ENCODE measurements around the gene RPL10.

RPL10 gene

GRCh38 chrX:154362085-154362742 lies 36.0 kb upstream of the RPL10 start:
- no peak for DNase-seq (ENCODE audit: low spot score)

- DNase-seq (ENCODE audit: low spot score) = no peak
Observed at GRCh38 chrX:154363706-154364439, 34.3 kb upstream of the RPL10 start.

- DNase-seq (ENCODE audit: low spot score) = no peak
Observed at GRCh38 chrX:154365052-154365600, 33.1 kb upstream of the RPL10 start.

- no peak for DNase-seq (ENCODE audit: low spot score)
Observed at GRCh38 chrX:154365997-154366665, 32.0 kb upstream of the RPL10 start.

DNA sequence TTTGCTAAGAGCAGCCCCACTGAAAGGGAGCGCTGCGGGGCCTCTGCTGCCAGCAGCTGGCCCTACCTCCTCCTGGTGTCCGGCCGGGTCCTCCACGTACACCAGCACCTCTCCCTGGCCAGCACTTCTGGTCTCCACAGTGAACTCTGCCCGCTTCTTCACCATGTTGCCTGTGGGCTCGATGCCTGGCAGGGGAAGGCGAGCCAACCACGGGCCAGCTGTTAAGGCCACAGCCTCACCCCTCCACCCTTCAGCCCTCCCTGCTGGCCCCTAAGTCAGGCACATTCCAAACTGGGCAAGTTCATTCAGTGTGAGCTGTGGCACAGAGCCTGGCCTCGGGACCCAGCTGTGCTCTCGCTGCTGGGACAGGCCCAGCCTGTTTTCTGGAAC lies 31.5 kb upstream of the RPL10 start:
- DNase-seq (ENCODE audit: low spot score) = no peak

GRCh38 chrX:154367474-154368308 lies 30.5 kb upstream of the RPL10 start:
- no peak for DNase-seq (ENCODE audit: low spot score)

- DNase-seq (ENCODE audit: low spot score) = peak; percentile 49
Observed at GRCh38 chrX:154368630-154369448, 29.3 kb upstream of the RPL10 start.

DNA sequence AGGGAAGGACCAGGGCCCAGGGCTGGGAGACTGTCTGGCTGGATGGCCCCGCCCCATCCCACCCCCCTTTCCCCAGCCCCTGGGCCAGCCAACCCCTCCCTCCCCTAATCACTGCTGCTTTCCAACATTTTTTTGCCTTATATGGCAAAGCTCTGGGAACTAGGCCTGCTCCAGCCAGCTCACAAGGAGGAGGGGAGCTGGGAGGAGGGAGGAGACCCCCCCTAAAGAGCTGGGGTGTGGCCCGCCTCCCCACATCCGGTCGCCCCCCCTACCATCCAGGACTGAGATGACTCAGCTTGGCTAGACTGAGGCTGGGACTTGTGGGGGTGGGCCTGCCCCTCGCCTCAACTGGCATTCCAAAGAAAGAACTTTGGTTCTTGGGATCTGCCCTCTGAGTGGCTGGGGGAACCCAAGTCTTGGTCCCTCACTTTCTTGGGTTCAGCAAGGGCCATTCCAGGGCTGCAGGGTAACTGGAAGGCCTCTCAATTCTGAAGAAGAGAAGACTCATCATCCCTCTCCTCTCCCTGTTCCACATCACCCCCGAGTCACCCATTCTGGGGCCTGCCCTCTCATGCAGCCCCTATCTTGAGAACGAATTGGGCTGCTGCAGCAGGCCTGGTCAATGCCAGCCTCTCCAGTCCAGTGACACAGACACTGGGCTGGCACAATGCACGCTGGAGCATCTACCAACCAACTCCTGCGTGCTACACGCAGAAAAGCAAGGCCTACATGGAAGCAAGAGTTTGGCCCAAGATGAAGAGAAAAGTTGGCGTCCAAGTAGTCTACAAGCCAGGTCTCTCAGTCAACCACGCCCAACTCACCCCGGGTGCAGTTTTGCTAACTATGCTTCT lies 28.5 kb upstream of the RPL10 start:
- peak; percentile 39 for DNase-seq (ENCODE audit: low spot score)

- no peak for DNase-seq (ENCODE audit: low spot score)
Observed at GRCh38 chrX:154370300-154371016, 27.7 kb upstream of the RPL10 start.

- DNase-seq (ENCODE audit: low spot score) = peak; percentile 92
Observed at GRCh38 chrX:154371017-154371788, 27.0 kb upstream of the RPL10 start.

DNA sequence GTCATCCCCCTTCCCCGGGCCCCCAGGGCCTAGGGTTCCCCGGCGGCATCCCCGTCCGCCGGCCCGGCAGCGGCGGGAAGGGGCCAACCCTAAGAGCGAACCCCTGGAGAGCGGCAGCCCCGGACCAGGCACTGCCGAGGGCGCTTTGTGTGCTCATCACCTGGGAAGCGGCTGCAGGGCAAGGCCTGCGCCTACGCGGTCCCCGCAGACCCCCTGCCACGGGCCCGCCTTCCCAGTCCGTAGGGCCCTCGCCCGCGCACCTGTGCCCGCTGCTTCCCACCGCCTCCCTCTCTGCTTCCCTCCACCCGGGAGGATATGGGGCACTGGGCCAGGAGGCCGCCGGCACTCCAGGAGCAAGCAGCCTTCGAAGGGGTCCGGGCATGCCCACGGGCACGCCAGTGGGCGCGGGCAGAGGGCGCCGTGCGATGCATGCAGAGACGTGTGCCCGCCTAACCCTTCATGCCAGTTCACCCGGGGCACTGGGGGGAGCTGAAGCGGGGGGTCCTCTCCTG lies 26.3 kb upstream of the RPL10 start:
- no peak for DNase-seq (ENCODE audit: low spot score)

GRCh38 chrX:154372612-154373022 lies 25.6 kb upstream of the RPL10 start:
- DNase-seq (ENCODE audit: low spot score) = peak; percentile 20

DNA sequence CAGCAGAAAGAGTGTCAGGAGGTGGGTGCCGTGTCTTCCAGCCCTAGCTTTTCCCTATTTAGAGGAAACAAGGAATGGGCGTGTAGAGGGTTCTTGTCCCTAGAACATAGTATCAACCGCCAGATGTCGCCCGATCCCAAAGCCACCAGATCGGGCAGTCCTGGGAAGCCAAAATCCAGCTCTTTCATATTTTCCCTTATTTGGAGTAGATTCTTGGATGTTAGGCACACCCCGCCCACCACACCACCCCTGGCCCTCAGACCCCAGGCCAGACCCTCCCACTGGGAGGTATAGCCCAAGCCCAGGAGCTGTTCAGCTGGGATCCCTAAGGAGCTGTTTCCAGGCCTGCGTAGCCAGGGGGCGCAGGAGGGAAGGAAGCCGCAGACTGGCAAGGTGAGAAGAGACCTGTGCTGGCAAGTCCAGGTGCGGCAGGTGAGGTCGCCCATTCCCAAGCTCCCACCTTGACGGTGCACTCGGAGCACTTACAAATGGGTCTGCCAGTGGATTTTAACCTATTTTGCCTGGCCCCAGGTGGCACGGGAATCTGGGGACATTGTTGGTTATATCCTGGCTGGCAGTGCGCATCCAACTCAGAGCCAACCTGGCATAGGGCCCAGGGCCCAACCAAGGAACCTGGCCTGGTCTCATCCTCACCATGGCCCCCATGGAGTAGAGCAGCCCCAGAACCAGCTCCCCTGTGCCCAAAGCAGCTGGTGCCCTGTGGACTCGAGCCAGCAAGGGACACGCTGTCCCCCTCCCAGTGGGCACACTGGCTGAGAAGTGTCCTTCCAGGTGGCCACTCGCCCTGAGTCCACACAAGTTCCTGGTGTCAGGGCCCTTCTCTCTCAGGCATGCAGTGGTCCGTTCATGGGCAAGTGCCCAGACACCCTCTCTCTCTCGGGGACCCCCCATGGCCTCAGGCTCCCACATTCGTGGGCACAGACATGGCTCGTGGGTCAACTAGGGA lies 24.6 kb upstream of the RPL10 start:
- DNase-seq (ENCODE audit: low spot score) = no peak

DNA sequence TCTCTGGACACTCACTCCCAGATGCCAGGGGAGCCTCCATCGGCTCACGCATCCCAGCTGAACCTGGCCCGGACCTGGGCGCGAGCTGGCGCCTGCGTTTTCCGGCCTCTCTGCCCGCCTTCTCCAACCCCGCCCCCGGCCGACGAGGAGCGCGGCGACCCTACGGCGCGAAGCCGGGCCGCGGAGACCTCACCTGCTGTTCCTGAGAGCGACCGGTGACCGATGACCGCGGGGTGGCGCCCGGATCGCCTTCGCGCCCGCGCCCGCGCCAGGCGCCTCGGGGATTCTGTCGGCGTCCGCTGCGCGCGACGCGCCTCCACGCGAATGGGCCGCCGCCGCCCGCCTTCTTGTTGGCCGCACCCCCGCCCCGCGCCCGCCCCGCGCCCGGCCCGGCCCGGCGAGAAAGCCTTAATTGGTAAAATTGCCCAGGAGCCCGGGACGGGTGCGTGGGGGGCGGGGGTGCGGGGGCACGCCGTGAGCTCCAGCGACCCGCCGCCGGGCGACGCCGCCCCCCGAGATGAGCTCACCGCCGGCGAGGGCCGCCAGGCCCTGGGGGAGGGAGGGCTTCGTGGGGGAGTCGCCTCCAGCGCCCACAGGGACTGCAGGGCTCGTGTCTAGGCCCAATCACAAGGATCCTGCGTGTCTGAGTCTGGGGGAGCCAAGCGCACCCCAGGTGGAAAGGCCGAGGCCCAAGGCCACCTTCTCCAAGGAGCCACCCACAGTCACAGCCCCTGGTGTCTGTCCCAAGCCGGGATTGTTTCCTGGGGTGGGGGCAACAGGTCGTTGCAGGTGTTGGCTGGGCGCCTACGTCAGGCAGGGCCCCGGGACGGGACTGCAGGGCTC lies 23.6 kb upstream of the RPL10 start, which contains the start of gene FLNA:
Gene FLNA, minus strand, starts transcription at position 322 of the 843 bp plus-strand sequence. CDS start 3,389 bp downstream, outside the sequence.
- DNase-seq (ENCODE audit: low spot score) = no peak

GRCh38 chrX:154375156-154375504 lies 23.0 kb upstream of the RPL10 start:
- DNase-seq (ENCODE audit: low spot score) = no peak

- DNase-seq (ENCODE audit: low spot score) = no peak
Observed at GRCh38 chrX:154376774-154377173, 21.4 kb upstream of the RPL10 start.

All from NAMALWA (cell line).